HCT116 (cell line): Measurements from ENCODE around the gene CDC37L1. TPM values are rescaled to one million over a fixed set of nuclear protein-coding genes. Genes with fewer than 3 reads are reported as not detected.
A peak's percentile ranks its signal among the peaks of the same experiment; 100 is the strongest.

Experiments
- ATAC-seq: fragments of 200-7000 bp; cut with Tn5 transposase; 2 replicates; pipeline ENCODE4 v1.9.1; 2020; ENCODE audit warnings: mild to moderate bottlenecking, moderate library complexity
- Bru-seq: library from RNA; stranded (reverse); fragments of 400-500 nt; gene quantifications from one replicate; lab custom pipeline; 2021; lab: Mats Ljungman, UMichigan
- BruChase-seq, 2 experiments: library from RNA; stranded (reverse); fragments of 400-500 nt; gene quantifications; one replicate each; lab custom pipeline; 2021; lab: Mats Ljungman, UMichigan
- BruUV-seq: library from RNA; stranded (reverse); fragments of 400-500 nt; replicated peaks from 2 replicates; lab custom pipeline; 2021; lab: Mats Ljungman, UMichigan
- CTCF ChIA-PET: fragments of 300-600 bp; sonication (Branson Sonifier 250); formaldehyde crosslinking; loops from one replicate; lab custom pipeline; 2021; ENCODE audit warnings: antibody characterized with exemption; lab: Charles Lee
- POLR2A ChIA-PET: fragments of 300-600, 350-600 bp; sonication (Branson Sonifier 250); formaldehyde crosslinking; loops from one replicate; lab custom pipeline; 2021; ENCODE audit warnings: antibody characterized with exemption; lab: Charles Lee
- RAD21 ChIA-PET, 2 experiments: fragments of 300-600 bp; sonication (Branson Sonifier 250); formaldehyde crosslinking; loops; one replicate each; lab custom pipeline; 2023; ENCODE audit warnings: low total read pairs in 2 of 2; ENCODE audit not compliant: uncharacterized antibody in 2 of 2, unreplicated experiment in 2 of 2, low non-redundant PET in 1 of 2; lab: Charles Lee
- DNase-seq: peaks from one replicate; pipeline ENCODE4 v3.0.0-alpha.2; 2010; ENCODE audit warnings: low read depth, low spot score
- H2AFZ ChIP-seq: fragments of 200-600 bp; shearing (Covaris generic), sonication (generic); 2 replicates; pipeline ENCODE4 v1.6.1; 2017; ENCODE audit warnings: low read depth, mixed run types, mixed read lengths, antibody characterized with exemption, low read length; ENCODE audit not compliant: poor library complexity, severe bottlenecking
- H3K27ac ChIP-seq: 2 replicates; pipeline ENCODE4 v1.5.1; 2012; ENCODE audit warnings: low read depth, low read length
- H3K27me3 ChIP-seq: fragments of 200-600 bp; sonication (generic); 2 replicates; pipeline ENCODE4 v1.6.1; 2016; ENCODE audit warnings: mixed run types, low read length, mixed read lengths; ENCODE audit not compliant: insufficient read depth
- H3K36me3 ChIP-seq, 2 experiments: fragments of 200-500 bp in 1 of 2; fragments of 200-600 bp in 1 of 2; sonication (Bioruptor generic) in 1 of 2; sonication (generic) in 1 of 2; 2 replicates each; pipeline versions ENCODE4 v1.5.1 to v1.6.1; 2014 to 2016; ENCODE audit warnings: low read length in 2 of 2, inconsistent platforms in 1 of 2, mixed read lengths in 1 of 2, mixed run types in 1 of 2; ENCODE audit not compliant: insufficient read depth in 2 of 2, control insufficient read depth in 1 of 2
- H3K4me1 ChIP-seq, 2 experiments: fragments of 200-600 bp in 1 of 2; sonication (generic) in 1 of 2; 2 replicates each; pipeline versions ENCODE4 v1.5.1 to v1.6.1; 2012 to 2017; ENCODE audit warnings: low read length in 2 of 2, inconsistent platforms in 1 of 2, mild to moderate bottlenecking in 1 of 2, mixed read lengths in 1 of 2, mixed run types in 1 of 2, moderate library complexity in 1 of 2; ENCODE audit not compliant: insufficient read depth in 2 of 2, control insufficient read depth in 1 of 2
- H3K4me2 ChIP-seq: fragments of 200-600 bp; sonication (generic); 2 replicates; pipeline ENCODE4 v1.6.1; 2017; ENCODE audit warnings: mixed run types, low read length, mixed read lengths
- H3K4me3 ChIP-seq, 2 experiments: fragments of 200-600 bp in 1 of 2; sonication (generic) in 1 of 2; replicated peaks in 1 of 2; 2 replicates each; pipeline ENCODE4 v1.5.1; 2011 to 2016; ENCODE audit warnings: low read length in 2 of 2, control low read depth in 1 of 2, low read depth in 1 of 2, mild to moderate bottlenecking in 1 of 2, mixed read lengths in 1 of 2, mixed run types in 1 of 2
- H3K79me2 ChIP-seq: fragments of 200-600 bp; sonication (generic); 2 replicates; pipeline ENCODE4 v1.6.1; 2017; ENCODE audit warnings: mild to moderate bottlenecking, mixed run types, low read length, moderate library complexity, mixed read lengths; ENCODE audit not compliant: insufficient read depth
- H3K9ac ChIP-seq: fragments of 200-600 bp; sonication (generic); 2 replicates; pipeline ENCODE4 v1.6.1; 2016; ENCODE audit warnings: low read length, mixed read lengths
- H3K9me2 ChIP-seq: fragments of 200-600 bp; sonication (generic), shearing (Covaris generic); 2 replicates; pipeline ENCODE4 v1.6.1; 2017; ENCODE audit warnings: mixed run types, mild to moderate bottlenecking, moderate library complexity; ENCODE audit not compliant: insufficient read depth
- H3K9me3 ChIP-seq, 2 experiments: fragments of 200-500 bp in 1 of 2; fragments of 200-600 bp in 1 of 2; sonication (Bioruptor generic) in 1 of 2; sonication (generic) in 1 of 2; 2 replicates each; pipeline ENCODE4 v1.6.1; 2014 to 2017; ENCODE audit warnings: low read length in 2 of 2, mixed read lengths in 2 of 2, inconsistent platforms in 1 of 2, low read depth in 1 of 2, mild to moderate bottlenecking in 1 of 2, mixed run types in 1 of 2, moderate library complexity in 1 of 2; ENCODE audit not compliant: control insufficient read depth in 1 of 2, insufficient read depth in 1 of 2
- H4K20me1 ChIP-seq: fragments of 200-600 bp; sonication (generic), shearing (Covaris generic); 2 replicates; pipeline ENCODE4 v1.6.1; 2017; ENCODE audit warnings: mixed run types, mild to moderate bottlenecking, moderate library complexity; ENCODE audit not compliant: insufficient read depth
- CEBPB ChIP-seq: IDR thresholded peaks from 2 replicates; pipeline ENCODE4 v1.6.1; 2012; ENCODE audit warnings: low read depth
- EGR1 ChIP-seq: IDR thresholded peaks from 2 replicates; pipeline ENCODE4 v1.6.1; 2012; ENCODE audit warnings: low read depth
- ELF1 ChIP-seq: IDR thresholded peaks from 2 replicates; pipeline ENCODE4 v1.6.1; 2012; ENCODE audit warnings: low read depth, borderline replicate concordance
- EZH2phosphoT487 ChIP-seq: fragments of 200-600 bp; IDR thresholded peaks from 2 replicates; pipeline ENCODE4 v1.6.1; 2018; ENCODE audit warnings: antibody characterized with exemption, borderline replicate concordance
- FOSL1 ChIP-seq: IDR thresholded peaks from 2 replicates; pipeline ENCODE4 v1.6.1; 2012; ENCODE audit warnings: low read depth
- JUND ChIP-seq: IDR thresholded peaks from 2 replicates; pipeline ENCODE4 v1.6.1; 2012
- POLR2A ChIP-seq: IDR thresholded peaks from 2 replicates; pipeline ENCODE4 v1.7.0; 2011; ENCODE audit warnings: borderline replicate concordance; ENCODE audit not compliant: insufficient read depth, insufficient read length; ENCODE audit errors: extremely low read depth
- POLR2AphosphoS5 ChIP-seq: IDR thresholded peaks from 2 replicates; pipeline ENCODE4 v1.6.1; 2011; ENCODE audit warnings: mild to moderate bottlenecking, low read depth, low read length, moderate library complexity
- RAD21 ChIP-seq: IDR thresholded peaks from 2 replicates; pipeline ENCODE4 v1.6.1; 2012; ENCODE audit warnings: low read depth, mild to moderate bottlenecking
- REST ChIP-seq: IDR thresholded peaks from 2 replicates; pipeline ENCODE4 v1.6.1; 2012; ENCODE audit warnings: low read depth
- SP1 ChIP-seq: IDR thresholded peaks from 2 replicates; pipeline ENCODE4 v1.6.1; 2012; ENCODE audit warnings: low read depth
- TCF7L2 ChIP-seq: IDR thresholded peaks from 2 replicates; pipeline ENCODE4 v1.7.0; 2011; ENCODE audit warnings: borderline replicate concordance, inconsistent platforms; ENCODE audit not compliant: insufficient read depth, insufficient read length; ENCODE audit errors: extremely low read depth
- YY1 ChIP-seq: IDR thresholded peaks from 2 replicates; pipeline ENCODE4 v1.6.1; 2011; ENCODE audit warnings: low read length, low read depth, moderate library complexity, mild to moderate bottlenecking; ENCODE audit not compliant: insufficient replicate concordance; ENCODE audit errors: extremely low read depth
- ZFX ChIP-seq: fragments of 450-650 bp; IDR thresholded peaks from 2 replicates; pipeline ENCODE4 v1.6.1; 2017
- ZNF274 ChIP-seq: fragments of 200-500 bp; sonication (Bioruptor generic); IDR thresholded peaks from 2 replicates; pipeline ENCODE4 v1.6.1; 2014; ENCODE audit warnings: mild to moderate bottlenecking, low read depth, low read length, inconsistent platforms
- intact Hi-C: fragments of 100-400 bp; cut with micrococcal nuclease; formaldehyde crosslinking; loops from 2 replicates; pipeline ENCODE4 v1.10.0; 2022
- long read RNA-seq: library from polyadenylated mRNA; unstranded; transcript quantifications from one replicate; pipeline ENCODE4 v2.0.0, GENCODE V29; 2021; ENCODE audit not compliant: unreplicated experiment
- polyA plus RNA-seq: library from polyadenylated mRNA; unstranded; fragments of >200 nt; gene quantifications from 2 replicates; pipeline ENCODE4 v1.2.1, GENCODE V29; 2012; ENCODE audit warnings: missing spikeins
- total RNA-seq: library from RNA; stranded (reverse); gene quantifications from one replicate; pipeline ENCODE4 v1.2.1, GENCODE V29; 2021; ENCODE audit not compliant: unreplicated experiment
- TF ChIP-seq, protein P1 (sequence below): IDR thresholded peaks from 2 replicates; pipeline ENCODE4 v1.6.1; 2012
- TF ChIP-seq, protein P2 (sequence below): IDR thresholded peaks from 2 replicates; pipeline ENCODE4 v1.6.1; 2011; ENCODE audit warnings: mild to moderate bottlenecking, low read length, moderate library complexity; ENCODE audit not compliant: insufficient replicate concordance; ENCODE audit errors: extremely low read depth

Gene CDC37L1
- total RNA-seq (18.1 TPM), Bru-seq, nascent RNA (percentile 85 among the genes with signal in this experiment), BruChase-seq, experiment 1, labeled RNA remaining after a 6-hour chase (percentile 53 among the genes with signal in this experiment), BruChase-seq, experiment 2, labeled RNA remaining after a 2-hour chase (percentile 75 among the genes with signal in this experiment)
- 5.9 and 8.6 TPM in 2 replicates for polyA plus RNA-seq
- long read RNA-seq, transcript CDC37L1-201 (7 exons, 3,502 nt): major isoform, 23 of 26 reads
- long read RNA-seq, partial matches to known transcripts: 0 of 26 reads
- long read RNA-seq, other reads (novel, unspliced or antisense): 3 of 26 reads

- H3K79me2 ChIP-seq: peaks cover 42% of the 10 kb centered on the region
- H4K20me1 ChIP-seq: no peaks in the 10 kb centered on the region
- peak within 1 kb of the TSS; percentile 71 for H3K9ac ChIP-seq
- H3K9me2 ChIP-seq: no peaks in the 10 kb centered on the region
- RAD21 ChIA-PET: no interaction called here
- H3K4me2 ChIP-seq: peak within 1 kb of the TSS; percentile 91
- peak; percentile 87 for DNase-seq
- POLR2A ChIA-PET: interaction anchor here (0.5 to 1.0 kb wide), 7 partner anchors 9 to 63 kb away, joined by 3 to 8 read pairs (median 3); partner anchors contain the start of genes AK3 and SPATA6L
- peak within 1 kb of the TSS; percentile 83 for H2AFZ ChIP-seq
- H3K9me3 ChIP-seq: no peaks in the 10 kb centered on the region
- ATAC-seq: peak; percentile 95
- peaks cover 15 to 23% of the 10 kb centered on the region in 2 experiments for H3K4me1 ChIP-seq
- H3K4me3 ChIP-seq: peak within 1 kb of the TSS; percentile 87 to 88
- no TSS peak for BruUV-seq
- H3K36me3 ChIP-seq: no peaks in the 10 kb centered on the region
- CTCF ChIA-PET: interaction anchor here (1.0 to 1.1 kb wide), 2 partner anchors 14 to 75 kb away, joined by 3 to 4 read pairs; no protein-coding TSS in a partner anchor
- peak within 1 kb of the TSS; percentile 88 for H3K27ac ChIP-seq
- no peaks in the 10 kb centered on the region for H3K27me3 ChIP-seq
- intact Hi-C loops: no loop called here
- TF ChIP-seq RAD21: peak; percentile 15; the same call in 1 of the 2 replicates
- TF ChIP-seq POLR2A: peak; percentile 98
- TF ChIP-seq TCF7L2: peak; percentile 29
- no peak for TF ChIP-seq ZNF274
- peak; percentile 87 for TF ChIP-seq YY1
- TF ChIP-seq, protein P1, sequence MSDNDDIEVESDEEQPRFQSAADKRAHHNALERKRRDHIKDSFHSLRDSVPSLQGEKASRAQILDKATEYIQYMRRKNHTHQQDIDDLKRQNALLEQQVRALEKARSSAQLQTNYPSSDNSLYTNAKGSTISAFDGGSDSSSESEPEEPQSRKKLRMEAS: peak; percentile 80
- TF ChIP-seq, protein P2, sequence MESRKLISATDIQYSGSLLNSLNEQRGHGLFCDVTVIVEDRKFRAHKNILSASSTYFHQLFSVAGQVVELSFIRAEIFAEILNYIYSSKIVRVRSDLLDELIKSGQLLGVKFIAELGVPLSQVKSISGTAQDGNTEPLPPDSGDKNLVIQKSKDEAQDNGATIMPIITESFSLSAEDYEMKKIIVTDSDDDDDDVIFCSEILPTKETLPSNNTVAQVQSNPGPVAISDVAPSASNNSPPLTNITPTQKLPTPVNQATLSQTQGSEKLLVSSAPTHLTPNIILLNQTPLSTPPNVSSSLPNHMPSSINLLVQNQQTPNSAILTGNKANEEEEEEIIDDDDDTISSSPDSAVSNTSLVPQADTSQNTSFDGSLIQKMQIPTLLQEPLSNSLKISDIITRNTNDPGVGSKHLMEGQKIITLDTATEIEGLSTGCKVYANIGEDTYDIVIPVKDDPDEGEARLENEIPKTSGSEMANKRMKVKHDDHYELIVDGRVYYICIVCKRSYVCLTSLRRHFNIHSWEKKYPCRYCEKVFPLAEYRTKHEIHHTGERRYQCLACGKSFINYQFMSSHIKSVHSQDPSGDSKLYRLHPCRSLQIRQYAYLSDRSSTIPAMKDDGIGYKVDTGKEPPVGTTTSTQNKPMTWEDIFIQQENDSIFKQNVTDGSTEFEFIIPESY: no peak
- no peak for TF ChIP-seq EZH2phosphoT487
- TF ChIP-seq ZFX: peak; percentile 86
- peak; percentile 31; the same call in 1 of the 2 replicates for TF ChIP-seq JUND
- TF ChIP-seq POLR2AphosphoS5: peak; percentile 98
- no peak for TF ChIP-seq REST
- no peak; the same call in 1 of the 2 replicates for TF ChIP-seq CEBPB
- TF ChIP-seq SP1: peak; percentile 77
- TF ChIP-seq FOSL1: 0 out of 2 replicates have a peak, but pooled peaks have one; percentile 23
- TF ChIP-seq EGR1: peak; percentile 53
- TF ChIP-seq ELF1: peak; percentile 49; the same call in 1 of the 2 replicates
Measured at GRCh38 chr9:4679268-4680172, at the start of gene CDC37L1. Gene CDC37L1, plus strand, starts transcription at chr9:4679569. Its CDS starts 199 bp downstream, at chr9:4679768.
